Fibroblast of lung (primary cell): ENCODE results near the gene GUCY1A2. TPM values are rescaled to one million over a fixed set of nuclear protein-coding genes. Genes with fewer than 3 reads are reported as not detected.

Experiments used
- DNase-seq, 2 donors: peaks; one replicate each; pipeline versions ENCODE4 v3.0.0 to v3.0.0-alpha.2; 2010; ENCODE audit warnings: low read depth in 2 of 2
- H2AFZ ChIP-seq: 2 replicates; pipeline ENCODE4 v1.5.1; 2012; ENCODE audit warnings: low read length, control low read depth, inconsistent platforms
- H3K27ac ChIP-seq: 2 replicates; pipeline ENCODE4 v1.5.1; 2011; ENCODE audit warnings: low read length, control low read depth; ENCODE audit not compliant: insufficient read depth
- H3K27me3 ChIP-seq: 2 replicates; pipeline ENCODE4 v1.5.1; 2011; ENCODE audit warnings: mild to moderate bottlenecking, low read length; ENCODE audit not compliant: control insufficient read depth, insufficient read depth
- H3K36me3 ChIP-seq: 2 replicates; pipeline ENCODE4 v1.5.1; 2011; ENCODE audit warnings: low read length; ENCODE audit not compliant: control insufficient read depth, insufficient read depth
- H3K4me1 ChIP-seq: 2 replicates; pipeline ENCODE4 v1.5.1; 2011; ENCODE audit warnings: low read length; ENCODE audit not compliant: control insufficient read depth, insufficient read depth; ENCODE audit errors: extremely low read depth
- H3K4me2 ChIP-seq: 2 replicates; pipeline ENCODE4 v1.5.1; 2011; ENCODE audit warnings: low read length, control low read depth; ENCODE audit not compliant: insufficient read depth; ENCODE audit errors: extremely low read depth
- H3K4me3 ChIP-seq, 4 experiments: fragments of 200-600 bp in 1 of 4; sonication (generic) in 1 of 4; replicated peaks in 1 of 4; 2 replicates each; pipeline ENCODE4 v1.5.1; 2011 to 2016; ENCODE audit warnings: low read length in 4 of 4, low read depth in 3 of 4, mild to moderate bottlenecking in 3 of 4, control low read depth in 2 of 4, inconsistent platforms in 1 of 4, mixed read lengths in 1 of 4; ENCODE audit not compliant: insufficient read depth in 1 of 4; ENCODE audit errors: control extremely low read depth in 1 of 4
- H3K79me2 ChIP-seq: 2 replicates; pipeline ENCODE4 v1.5.1; 2012; ENCODE audit warnings: mild to moderate bottlenecking, low read length, inconsistent platforms; ENCODE audit not compliant: control insufficient read depth, insufficient read depth
- H3K9ac ChIP-seq: 2 replicates; pipeline ENCODE4 v1.5.1; 2011; ENCODE audit warnings: mild to moderate bottlenecking, low read length, control low read depth; ENCODE audit not compliant: insufficient read depth
- H3K9me3 ChIP-seq: 2 replicates; pipeline ENCODE4 v1.5.1; 2012; ENCODE audit warnings: low read depth, low read length; ENCODE audit not compliant: control insufficient read depth, insufficient read depth
- H4K20me1 ChIP-seq: 2 replicates; pipeline ENCODE4 v1.5.1; 2011; ENCODE audit warnings: low read length; ENCODE audit not compliant: control insufficient read depth, insufficient read depth; ENCODE audit errors: extremely low read depth
- EZH2 ChIP-seq: IDR thresholded peaks from 2 replicates; pipeline ENCODE4 v1.5.1; 2012; ENCODE audit warnings: low read length, control low read depth, mild to moderate bottlenecking; ENCODE audit errors: missing control alignments
- polyA plus RNA-seq, 2 donors: library from polyadenylated mRNA; depleted of rRNA in 1 of 2; stranded (reverse) in 1 of 2; unstranded in 1 of 2; fragments of >200 nt; gene quantifications; 2 replicates each; pipeline ENCODE4 v1.2.1, GENCODE V29; 2011 to 2012; ENCODE audit warnings: missing spikeins in 1 of 2
- total RNA-seq: library from RNA; depleted of rRNA; stranded (reverse); fragments of >200 nt; gene quantifications from 2 replicates; pipeline ENCODE4 v1.2.1, GENCODE V29; 2014
- TF ChIP-seq, protein P1 (sequence below), 2 donors: IDR thresholded peaks in 1 of 2; conservative IDR thresholded peaks in 1 of 2; 1 replicate in 1 of 2; 2 replicates in 1 of 2; pipeline ENCODE4 v1.5.1; 2011 to 2012; ENCODE audit warnings: low read length in 2 of 2, control low read depth in 1 of 2, inconsistent platforms in 1 of 2, low read depth in 1 of 2, mild to moderate bottlenecking in 1 of 2

Gene GUCY1A2
- total and polyA plus RNA-seq, 2 donors (not counting 1 experiment from before 2014, with no cell fraction given) = 0.50 to 1.4 TPM

DNA sequence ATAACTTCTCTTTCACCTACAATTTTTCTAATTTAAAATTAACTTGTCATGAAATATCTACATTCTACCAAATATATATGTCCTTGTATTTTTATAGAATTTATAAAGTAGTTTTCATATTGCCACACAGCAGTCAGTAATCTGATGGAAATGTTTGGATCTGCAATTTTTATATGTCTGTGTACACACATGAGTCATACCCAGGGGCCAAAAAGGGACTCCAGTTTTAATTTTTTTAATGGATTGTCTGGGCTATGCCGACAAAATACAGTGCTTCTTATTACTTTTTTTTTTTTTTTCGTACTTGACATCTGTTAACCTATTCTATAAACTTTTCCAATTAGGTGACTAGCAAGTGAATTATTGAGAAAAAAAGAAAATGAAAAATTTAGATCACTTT lies 6.3 kb downstream of the GUCY1A2 start:
- no peaks in the 10 kb centered on the region for H3K9me3 ChIP-seq
- no peaks in the 10 kb centered on the region for H3K4me1 ChIP-seq
- no peaks in the 10 kb centered on the region for H3K79me2 ChIP-seq
- H3K27ac ChIP-seq = no peak overlapping the region
- H3K27me3 ChIP-seq = no peaks in the 10 kb centered on the region
- H3K9ac ChIP-seq = no peak overlapping the region
- TF ChIP-seq, protein P1, sequence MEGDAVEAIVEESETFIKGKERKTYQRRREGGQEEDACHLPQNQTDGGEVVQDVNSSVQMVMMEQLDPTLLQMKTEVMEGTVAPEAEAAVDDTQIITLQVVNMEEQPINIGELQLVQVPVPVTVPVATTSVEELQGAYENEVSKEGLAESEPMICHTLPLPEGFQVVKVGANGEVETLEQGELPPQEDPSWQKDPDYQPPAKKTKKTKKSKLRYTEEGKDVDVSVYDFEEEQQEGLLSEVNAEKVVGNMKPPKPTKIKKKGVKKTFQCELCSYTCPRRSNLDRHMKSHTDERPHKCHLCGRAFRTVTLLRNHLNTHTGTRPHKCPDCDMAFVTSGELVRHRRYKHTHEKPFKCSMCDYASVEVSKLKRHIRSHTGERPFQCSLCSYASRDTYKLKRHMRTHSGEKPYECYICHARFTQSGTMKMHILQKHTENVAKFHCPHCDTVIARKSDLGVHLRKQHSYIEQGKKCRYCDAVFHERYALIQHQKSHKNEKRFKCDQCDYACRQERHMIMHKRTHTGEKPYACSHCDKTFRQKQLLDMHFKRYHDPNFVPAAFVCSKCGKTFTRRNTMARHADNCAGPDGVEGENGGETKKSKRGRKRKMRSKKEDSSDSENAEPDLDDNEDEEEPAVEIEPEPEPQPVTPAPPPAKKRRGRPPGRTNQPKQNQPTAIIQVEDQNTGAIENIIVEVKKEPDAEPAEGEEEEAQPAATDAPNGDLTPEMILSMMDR (conservative IDR thresholded peaks at IDR 0.05 in 1 of 2, IDR thresholded peaks at IDR 0.05 in 1 of 2; ENCODE audit: low read depth in 1 of 2, low read length in 2 of 2) = no peak
- TF ChIP-seq EZH2 = no peak
- H4K20me1 ChIP-seq = no peaks in the 10 kb centered on the region
- H3K4me3 ChIP-seq = no peak overlapping the region
- peak; percentile 23 to 54 for DNase-seq
- no peak overlapping the region for H2AFZ ChIP-seq
- no peaks in the 10 kb centered on the region for H3K36me3 ChIP-seq
- H3K4me2 ChIP-seq = no peak overlapping the region

- no peak overlapping the region for H2AFZ ChIP-seq
- no peaks in the 10 kb centered on the region for H4K20me1 ChIP-seq
- no peak overlapping the region for H3K9ac ChIP-seq
- no peak for TF ChIP-seq EZH2
- TF ChIP-seq, protein P1 (conservative IDR thresholded peaks at IDR 0.05 in 1 of 2, IDR thresholded peaks at IDR 0.05 in 1 of 2; ENCODE audit: low read depth in 1 of 2, low read length in 2 of 2) = no peak
- H3K79me2 ChIP-seq = no peaks in the 10 kb centered on the region
- no peak overlapping the region for H3K4me2 ChIP-seq
- H3K4me3 ChIP-seq = no peak overlapping the region
- H3K4me1 ChIP-seq = no peaks in the 10 kb centered on the region
- H3K27ac ChIP-seq = no peak overlapping the region
- no peaks in the 10 kb centered on the region for H3K36me3 ChIP-seq
- H3K27me3 ChIP-seq = no peaks in the 10 kb centered on the region
- no peak for DNase-seq
- no peaks in the 10 kb centered on the region for H3K9me3 ChIP-seq
Observed at GRCh38 chr11:107009190-107009589, 9.1 kb downstream of the GUCY1A2 start.

GRCh38 chr11:107006076-107006833 lies 12.0 kb downstream of the GUCY1A2 start:
- Histone ChIP-seq H2AFZ (no peak overlapping the region), H3K4me1 (no peaks in the 10 kb centered on the region), H3K27me3 (no peaks in the 10 kb centered on the region), H3K4me2 (no peak overlapping the region), H3K79me2 (no peaks in the 10 kb centered on the region), H3K36me3 (no peaks in the 10 kb centered on the region), H3K27ac (no peak overlapping the region), H3K9ac (no peak overlapping the region), H3K4me3 (no peak overlapping the region), H3K9me3 (no peaks in the 10 kb centered on the region), H4K20me1 (no peaks in the 10 kb centered on the region)
- TF ChIP-seq, protein P1 (conservative IDR thresholded peaks at IDR 0.05 in 1 of 2, IDR thresholded peaks at IDR 0.05 in 1 of 2; ENCODE audit: low read depth in 1 of 2, low read length in 2 of 2) = no peak
- no peak for TF ChIP-seq EZH2
- DNase-seq = no peak
